Activated naive CD8-positive, alpha-beta T cell treated with anti-CD3 and anti-CD28 coated beads for 36 hours (primary cell): ENCODE measurements around the gene TBC1D12. TPM values are rescaled to one million over a fixed set of nuclear protein-coding genes. Genes with fewer than 3 reads are reported as not detected.
"Not testable (repeated sequence)": the region's sequence is repeated elsewhere in the genome, so short reads cannot be mapped to it uniquely, and the experiment has no call there.

Source experiments
- DNase-seq: peaks from one replicate; pipeline ENCODE4 v3.0.0; 2021
- H3K27ac Mint-ChIP-seq: one replicate; pipeline ENCODE4 v1.8.0; 2022; ENCODE audit warnings: mild to moderate bottlenecking, moderate library complexity, mixed read lengths
- H3K27me3 Mint-ChIP-seq: one replicate; pipeline ENCODE4 v1.8.0; 2022; ENCODE audit warnings: mild to moderate bottlenecking, mixed read lengths
- H3K36me3 Mint-ChIP-seq: one replicate; pipeline ENCODE4 v1.8.0; 2021; ENCODE audit warnings: mild to moderate bottlenecking, mixed read lengths
- H3K4me1 Mint-ChIP-seq: one replicate; pipeline ENCODE4 v1.8.0; 2021; ENCODE audit warnings: mixed read lengths
- H3K4me3 Mint-ChIP-seq: one replicate; pipeline ENCODE4 v1.8.0; 2022; ENCODE audit warnings: mild to moderate bottlenecking, moderate library complexity, mixed read lengths
- H3K9me3 Mint-ChIP-seq: one replicate; pipeline ENCODE4 v1.8.0; 2022; ENCODE audit warnings: mixed read lengths
- total RNA-seq, 2 experiments: library from RNA; stranded (reverse); gene quantifications; one replicate each; pipeline ENCODE4 v1.2.3, GENCODE V29; 2021

TBC1D12 gene
- under 1 TPM; 0.33 to 0.70 TPM for total RNA-seq

- Mint-ChIP-seq H3K27ac (no peak within 1 kb of the TSS), H3K9me3 (peaks cover 4% of the 10 kb centered on the region), H3K36me3 (peaks cover 6% of the 10 kb centered on the region), H3K27me3 (peaks cover 78% of the 10 kb centered on the region), H3K4me3 (peak within 1 kb of the TSS; percentile 58), H3K4me1 (peaks cover 5% of the 10 kb centered on the region)
- DNase-seq: peak; percentile 48
Measured at GRCh38 chr10:94402204-94402842, at the start of gene TBC1D12. Gene TBC1D12 (plus strand): TSS chr10:94402541. CDS start chr10:94402614, 73 bp downstream.

- no peak for DNase-seq
- Mint-ChIP-seq H3K27me3 (no peaks in the 10 kb centered on the region), H3K4me3 (no peak overlapping the region), H3K9me3 (no peaks in the 10 kb centered on the region), H3K4me1 (peaks cover 13% of the 10 kb centered on the region), H3K27ac (no peak overlapping the region), H3K36me3 (peaks cover 24% of the 10 kb centered on the region)
Measured at GRCh38 chr10:94353336-94353735, 49.0 kb upstream of the TBC1D12 start.

- peaks cover 41% of the 10 kb centered on the region for H3K36me3 Mint-ChIP-seq
- no peaks in the 10 kb centered on the region for H3K27me3 Mint-ChIP-seq
- DNase-seq: no peak
- no peak overlapping the region for H3K4me3 Mint-ChIP-seq
- no peaks in the 10 kb centered on the region for H3K9me3 Mint-ChIP-seq
- no peak overlapping the region for H3K27ac Mint-ChIP-seq
- H3K4me1 Mint-ChIP-seq: peaks cover 23% of the 10 kb centered on the region
Measured at GRCh38 chr10:94355841-94356240, 46.5 kb upstream of the TBC1D12 start.

GRCh38 chr10:94357193-94357592 lies 45.1 kb upstream of the TBC1D12 start:
- H3K9me3 Mint-ChIP-seq: no peaks in the 10 kb centered on the region
- peaks cover 45% of the 10 kb centered on the region for H3K36me3 Mint-ChIP-seq
- DNase-seq: no peak
- H3K27ac Mint-ChIP-seq: no peak overlapping the region
- peaks cover 27% of the 10 kb centered on the region for H3K4me1 Mint-ChIP-seq
- H3K4me3 Mint-ChIP-seq: no peak overlapping the region
- H3K27me3 Mint-ChIP-seq: no peaks in the 10 kb centered on the region

GRCh38 chr10:94358480-94358879 lies 43.9 kb upstream of the TBC1D12 start:
- H3K27me3 Mint-ChIP-seq: no peaks in the 10 kb centered on the region
- DNase-seq: no peak
- peaks cover 50% of the 10 kb centered on the region for H3K36me3 Mint-ChIP-seq
- no peak overlapping the region for H3K4me3 Mint-ChIP-seq
- H3K9me3 Mint-ChIP-seq: no peaks in the 10 kb centered on the region
- no peak overlapping the region for H3K27ac Mint-ChIP-seq
- H3K4me1 Mint-ChIP-seq: peaks cover 29% of the 10 kb centered on the region

- DNase-seq: no peak
- Mint-ChIP-seq H3K27ac (peak overlapping the region; percentile 96), H3K36me3 (peaks cover 48% of the 10 kb centered on the region), H3K4me3 (peak overlapping the region; percentile 96), H3K4me1 (peaks cover 28% of the 10 kb centered on the region), H3K27me3 (peaks cover 6% of the 10 kb centered on the region), H3K9me3 (no peaks in the 10 kb centered on the region)
Measured at GRCh38 chr10:94361171-94361794, 41.1 kb upstream of the TBC1D12 start.

- Mint-ChIP-seq H3K9me3 (no peaks in the 10 kb centered on the region), H3K27me3 (peaks cover 6% of the 10 kb centered on the region), H3K36me3 (peaks cover 39% of the 10 kb centered on the region), H3K4me1 (peaks cover 21% of the 10 kb centered on the region), H3K4me3 (peak within 1 kb of the TSS; percentile 96), H3K27ac (peak within 1 kb of the TSS; percentile 96)
- DNase-seq: peak; percentile 95
Measured at GRCh38 chr10:94362360-94363250, 39.7 kb upstream of the TBC1D12 start, which contains the start of gene NOC3L. Gene NOC3L (minus strand): TSS chr10:94362939. CDS start chr10:94362838, 101 bp downstream.

- DNase-seq: no peak
- H3K4me1 Mint-ChIP-seq: peaks cover 16% of the 10 kb centered on the region
- H3K9me3 Mint-ChIP-seq: no peaks in the 10 kb centered on the region
- peaks cover 33% of the 10 kb centered on the region for H3K36me3 Mint-ChIP-seq
- H3K4me3 Mint-ChIP-seq: peak overlapping the region; percentile 96
- peak overlapping the region; percentile 96 for H3K27ac Mint-ChIP-seq
- H3K27me3 Mint-ChIP-seq: peaks cover 6% of the 10 kb centered on the region
Measured at GRCh38 chr10:94363251-94363565, 39.1 kb upstream of the TBC1D12 start.

GRCh38 chr10:94364482-94364881 lies 37.9 kb upstream of the TBC1D12 start:
- no peak overlapping the region for H3K27ac Mint-ChIP-seq
- peaks cover 23% of the 10 kb centered on the region for H3K36me3 Mint-ChIP-seq
- DNase-seq: no peak
- H3K27me3 Mint-ChIP-seq: peaks cover 9% of the 10 kb centered on the region
- H3K9me3 Mint-ChIP-seq: no peaks in the 10 kb centered on the region
- H3K4me3 Mint-ChIP-seq: no peak overlapping the region
- peaks cover 13% of the 10 kb centered on the region for H3K4me1 Mint-ChIP-seq

- Mint-ChIP-seq H3K9me3 (no peaks in the 10 kb centered on the region), H3K27ac (no peak overlapping the region), H3K36me3 (peaks cover 10% of the 10 kb centered on the region), H3K4me3 (no peak overlapping the region), H3K27me3 (peaks cover 14% of the 10 kb centered on the region), H3K4me1 (peaks cover 2% of the 10 kb centered on the region)
- DNase-seq: no peak
Measured at GRCh38 chr10:94366382-94366781, 36.0 kb upstream of the TBC1D12 start.

- Mint-ChIP-seq H3K36me3 (no peaks in the 10 kb centered on the region), H3K27ac (no peak overlapping the region), H3K4me3 (no peak overlapping the region), H3K4me1 (no peaks in the 10 kb centered on the region), H3K9me3 (no peaks in the 10 kb centered on the region), H3K27me3 (peaks cover 32% of the 10 kb centered on the region)
- no peak for DNase-seq
Measured at GRCh38 chr10:94370501-94370900, 31.8 kb upstream of the TBC1D12 start.

- H3K36me3 Mint-ChIP-seq: no peaks in the 10 kb centered on the region
- no peak for DNase-seq
- H3K27ac Mint-ChIP-seq: no peak overlapping the region
- peaks cover 36% of the 10 kb centered on the region for H3K27me3 Mint-ChIP-seq
- H3K4me3 Mint-ChIP-seq: no peak overlapping the region
- no peaks in the 10 kb centered on the region for H3K4me1 Mint-ChIP-seq
- H3K9me3 Mint-ChIP-seq: no peaks in the 10 kb centered on the region
Measured at GRCh38 chr10:94375374-94375773, 27.0 kb upstream of the TBC1D12 start.

GRCh38 chr10:94376865-94377264 lies 25.5 kb upstream of the TBC1D12 start:
- Mint-ChIP-seq H3K4me1 (no peaks in the 10 kb centered on the region), H3K27me3 (peaks cover 31% of the 10 kb centered on the region), H3K4me3 (no peak overlapping the region), H3K27ac (no peak overlapping the region), H3K9me3 (no peaks in the 10 kb centered on the region), H3K36me3 (no peaks in the 10 kb centered on the region)
- DNase-seq: no peak

- Mint-ChIP-seq H3K27me3 (peaks cover 4% of the 10 kb centered on the region), H3K27ac (no peak overlapping the region), H3K9me3 (no peaks in the 10 kb centered on the region), H3K36me3 (no peaks in the 10 kb centered on the region), H3K4me3 (no peak overlapping the region), H3K4me1 (no peaks in the 10 kb centered on the region)
- no peak for DNase-seq
Measured at GRCh38 chr10:94383530-94383929, 18.8 kb upstream of the TBC1D12 start.

GRCh38 chr10:94385733-94386132 lies 16.6 kb upstream of the TBC1D12 start:
- not testable (repeated sequence) for DNase-seq, H3K9me3 Mint-ChIP-seq, H3K27me3 Mint-ChIP-seq, H3K27ac Mint-ChIP-seq, H3K4me3 Mint-ChIP-seq, H3K4me1 Mint-ChIP-seq, H3K36me3 Mint-ChIP-seq
